ENCODE results near the gene ANKRD12. TPM values are rescaled to one million over a fixed set of nuclear protein-coding genes. Genes with fewer than 3 reads are reported as not detected.
A peak's percentile ranks its signal among the peaks of the same experiment; 100 is the strongest.

The ANKRD12 gene
- total RNA-seq, 1 donor from 2014 or later, result 8.5 TPM

DNA sequence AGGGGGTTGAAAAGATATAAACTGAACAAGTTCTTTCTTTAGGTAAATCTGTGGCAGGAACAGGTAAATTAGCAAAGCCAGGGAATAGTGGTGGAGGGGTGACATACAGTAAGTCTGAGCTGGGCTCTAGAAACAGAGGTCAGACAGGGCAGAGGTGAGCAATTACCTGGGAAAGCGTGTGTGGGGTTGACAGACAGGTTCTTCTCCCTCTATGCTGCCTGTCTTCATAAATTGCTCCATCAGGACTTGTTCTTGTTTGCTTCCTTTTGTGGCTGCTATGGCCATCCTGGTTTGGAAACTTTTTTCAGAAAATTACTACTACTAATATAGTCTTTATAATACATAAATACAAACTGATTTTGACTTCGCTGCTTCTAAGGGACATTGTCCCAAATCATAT, 3.4 kb upstream of the ANKRD12 start:
- DNase-seq (ENCODE audit: low read depth), result no peak
- H3K4me3 ChIP-seq (ENCODE audit: low read depth, low read length), result no peak overlapping the region
- TF ChIP-seq, protein P1, sequence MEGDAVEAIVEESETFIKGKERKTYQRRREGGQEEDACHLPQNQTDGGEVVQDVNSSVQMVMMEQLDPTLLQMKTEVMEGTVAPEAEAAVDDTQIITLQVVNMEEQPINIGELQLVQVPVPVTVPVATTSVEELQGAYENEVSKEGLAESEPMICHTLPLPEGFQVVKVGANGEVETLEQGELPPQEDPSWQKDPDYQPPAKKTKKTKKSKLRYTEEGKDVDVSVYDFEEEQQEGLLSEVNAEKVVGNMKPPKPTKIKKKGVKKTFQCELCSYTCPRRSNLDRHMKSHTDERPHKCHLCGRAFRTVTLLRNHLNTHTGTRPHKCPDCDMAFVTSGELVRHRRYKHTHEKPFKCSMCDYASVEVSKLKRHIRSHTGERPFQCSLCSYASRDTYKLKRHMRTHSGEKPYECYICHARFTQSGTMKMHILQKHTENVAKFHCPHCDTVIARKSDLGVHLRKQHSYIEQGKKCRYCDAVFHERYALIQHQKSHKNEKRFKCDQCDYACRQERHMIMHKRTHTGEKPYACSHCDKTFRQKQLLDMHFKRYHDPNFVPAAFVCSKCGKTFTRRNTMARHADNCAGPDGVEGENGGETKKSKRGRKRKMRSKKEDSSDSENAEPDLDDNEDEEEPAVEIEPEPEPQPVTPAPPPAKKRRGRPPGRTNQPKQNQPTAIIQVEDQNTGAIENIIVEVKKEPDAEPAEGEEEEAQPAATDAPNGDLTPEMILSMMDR (conservative IDR thresholded peaks at IDR 0.05; ENCODE audit: low read depth, low read length), result no peak

DNA sequence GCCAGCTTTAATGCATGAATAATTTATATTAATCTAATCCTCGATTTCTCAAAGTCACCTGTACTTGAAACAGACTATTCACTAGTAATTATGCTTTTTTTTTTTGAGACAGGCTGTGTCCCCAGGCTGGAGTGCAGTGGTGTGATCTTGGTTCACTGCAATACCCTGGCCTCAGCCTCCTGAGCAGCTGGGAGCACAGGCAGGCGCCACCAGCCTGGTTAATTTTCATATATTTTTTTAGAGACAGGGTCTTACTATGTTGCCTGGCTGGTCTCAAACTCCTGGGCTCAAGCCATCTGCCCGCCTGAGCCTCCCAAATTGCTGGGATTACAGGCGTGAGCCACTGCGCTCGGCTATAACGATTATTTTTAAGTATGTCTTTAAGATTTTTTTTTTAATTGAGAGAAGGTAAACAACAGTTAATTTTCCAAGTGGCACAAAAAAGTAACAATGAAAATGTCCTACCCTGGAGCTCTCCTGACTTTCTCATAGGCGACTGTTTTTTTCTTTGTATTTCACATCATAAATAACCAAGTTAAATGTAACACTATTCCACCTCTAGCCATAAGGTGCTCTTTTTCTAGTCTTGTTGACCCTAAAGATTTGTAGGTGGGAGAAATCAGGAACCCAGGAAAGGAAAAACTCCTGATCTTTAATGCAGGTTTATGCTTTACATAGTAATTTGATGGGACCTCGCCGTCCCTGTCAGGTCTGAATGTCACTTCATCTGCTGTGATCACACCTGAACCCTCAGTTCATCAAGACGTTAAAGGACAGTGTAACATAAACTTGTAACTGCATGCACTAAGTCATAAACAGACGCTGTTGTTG, 1.3 kb upstream of the ANKRD12 start:
- no peak for DNase-seq (ENCODE audit: low read depth)
- peak overlapping the region; percentile 69 for H3K4me3 ChIP-seq (ENCODE audit: low read depth, low read length)
- TF ChIP-seq, protein P1 (conservative IDR thresholded peaks at IDR 0.05; ENCODE audit: low read depth, low read length), result no peak

DNA sequence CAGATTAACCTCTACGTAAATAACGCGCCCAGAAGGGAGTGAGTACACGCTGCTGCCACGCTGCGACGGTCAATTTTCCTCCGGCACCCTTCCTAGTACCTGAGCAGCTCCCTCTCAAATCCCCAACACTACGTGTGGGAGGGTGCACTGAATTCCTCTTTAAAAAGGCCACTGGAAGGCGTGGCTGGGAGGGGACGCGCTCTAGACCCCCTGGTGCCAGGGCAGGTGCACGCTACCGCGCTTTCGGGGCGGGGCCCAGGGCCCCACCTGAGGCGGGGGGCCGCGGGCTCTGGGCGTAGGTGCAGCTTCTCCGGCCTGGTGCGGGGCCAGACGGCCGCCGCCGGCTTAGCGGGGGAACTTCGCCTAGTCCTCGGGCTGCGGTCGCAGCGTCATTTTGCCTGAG, 668 bp upstream of the ANKRD12 start:
- peak overlapping the region; percentile 69 for H3K4me3 ChIP-seq (ENCODE audit: low read depth, low read length)
- TF ChIP-seq, protein P1 (conservative IDR thresholded peaks at IDR 0.05; ENCODE audit: low read depth, low read length), result no peak
- no peak for DNase-seq (ENCODE audit: low read depth)

DNA sequence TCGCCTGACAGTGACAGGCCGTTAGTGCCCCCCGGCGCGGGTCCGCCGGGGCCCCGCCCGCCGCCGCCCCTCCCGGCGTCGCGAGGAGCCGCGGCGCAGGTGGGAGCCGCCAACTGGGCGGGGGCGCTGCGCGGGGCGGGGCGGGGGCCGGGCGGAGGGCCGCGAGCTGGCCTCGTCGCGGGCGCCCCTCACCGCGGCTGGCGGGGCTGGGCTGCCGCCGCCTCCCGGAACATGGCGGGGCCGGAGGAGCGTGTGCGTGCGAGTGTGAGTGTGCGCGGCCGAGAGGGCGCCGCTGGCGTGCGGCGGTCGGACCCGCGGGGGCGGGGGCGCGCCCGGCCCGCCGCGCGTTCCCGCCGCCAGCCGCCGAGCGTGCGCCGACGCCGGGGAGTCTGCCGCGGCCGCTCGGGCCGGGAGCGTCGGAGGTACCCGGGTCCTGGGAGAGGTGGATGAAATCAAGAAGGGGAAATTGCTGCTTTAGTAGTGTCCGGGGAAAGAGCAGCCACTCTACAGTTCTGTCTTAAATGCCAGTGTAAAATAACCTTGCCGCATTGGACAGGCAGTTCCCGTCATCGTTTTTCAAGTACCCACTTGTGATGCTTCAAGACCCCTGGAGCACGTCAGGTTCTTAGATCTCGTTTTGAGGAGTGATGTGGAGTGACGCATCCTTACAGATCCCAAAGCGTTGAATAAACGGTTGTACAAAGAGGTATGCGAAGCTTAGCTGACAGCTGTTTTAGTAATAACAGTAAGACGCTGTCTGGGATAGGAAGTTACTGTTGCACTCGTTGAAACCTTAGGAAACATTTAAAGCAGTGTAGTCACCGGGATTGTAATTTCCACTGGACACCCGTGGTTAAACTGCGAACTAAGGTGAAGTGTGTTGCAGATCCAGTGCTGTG, 836 bp downstream of the ANKRD12 start:
- H3K4me3 ChIP-seq (ENCODE audit: low read depth, low read length), result peak overlapping the region; percentile 78
- TF ChIP-seq, protein P1 (conservative IDR thresholded peaks at IDR 0.05; ENCODE audit: low read depth, low read length), result no peak
- no peak for DNase-seq (ENCODE audit: low read depth)

DNA sequence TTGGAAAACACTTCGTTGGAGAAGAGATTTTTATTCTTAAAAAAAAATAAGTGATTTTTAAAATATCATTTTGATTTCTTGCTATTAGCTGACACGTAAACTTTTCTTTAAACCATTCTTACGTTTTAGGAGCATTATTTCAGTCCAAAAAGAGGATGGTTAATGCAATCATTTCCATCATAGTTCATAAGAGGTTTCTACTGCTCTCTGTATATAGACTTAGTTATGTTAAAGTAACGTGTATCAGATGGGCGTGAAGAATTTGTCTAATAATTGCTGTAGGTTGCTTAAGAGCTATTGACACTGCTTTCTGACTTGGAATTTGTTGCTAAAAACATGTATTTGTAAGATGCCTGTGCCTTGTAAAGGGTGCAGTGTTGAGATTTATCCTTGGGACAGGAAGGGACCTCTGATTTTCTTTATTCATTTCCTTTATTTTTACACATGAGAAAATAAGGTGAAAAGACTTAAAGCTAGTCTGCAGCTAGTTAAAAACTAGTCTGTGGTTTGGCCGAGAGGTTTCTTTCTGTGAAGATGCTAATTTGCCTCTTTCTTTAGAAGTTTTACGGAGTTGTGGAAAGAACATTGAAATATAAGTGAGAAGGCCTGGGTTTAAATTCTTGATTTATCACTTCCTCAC, 2.9 kb downstream of the ANKRD12 start:
- TF ChIP-seq, protein P1 (conservative IDR thresholded peaks at IDR 0.05; ENCODE audit: low read depth, low read length), result no peak
- peak overlapping the region; percentile 78 for H3K4me3 ChIP-seq (ENCODE audit: low read depth, low read length)
- DNase-seq (ENCODE audit: low read depth), result no peak

DNA sequence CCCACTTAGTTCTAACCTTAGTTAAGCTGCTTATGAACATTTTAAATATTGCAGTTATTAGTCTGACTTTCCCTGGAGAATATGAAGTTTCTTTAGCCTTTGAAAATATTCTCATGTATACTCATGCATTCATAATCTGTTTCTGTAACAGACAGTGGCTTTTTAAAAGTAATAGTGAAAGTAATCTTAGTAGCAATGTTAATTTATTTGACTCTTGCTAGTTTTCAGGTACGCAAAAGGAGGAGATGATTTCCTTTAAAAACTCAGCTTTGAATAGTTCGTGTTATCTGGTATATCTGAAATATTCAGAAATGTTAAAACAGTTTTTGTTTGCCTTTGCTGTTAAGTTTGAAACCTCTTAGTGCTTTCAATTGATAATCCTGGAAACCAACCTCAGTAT, 3.8 kb downstream of the ANKRD12 start:
- DNase-seq (ENCODE audit: low read depth), result no peak
- peak overlapping the region; percentile 78 for H3K4me3 ChIP-seq (ENCODE audit: low read depth, low read length)
- TF ChIP-seq, protein P1 (conservative IDR thresholded peaks at IDR 0.05; ENCODE audit: low read depth, low read length), result no peak

Data from epithelial cell of proximal tubule (primary cell).